Keratinocyte (primary cell): Measurements from ENCODE around the gene STK38.

ENCODE experiments used
- CTCF ChIP-seq, 3 experiments: IDR thresholded peaks in 1 of 3; conservative IDR thresholded peaks in 1 of 3; optimal IDR thresholded peaks in 1 of 3; 2 replicates in 2 of 3; 3 replicates in 1 of 3; pipeline versions ENCODE3 to v1.5.1; 2011; ENCODE audit warnings: low read length in 3 of 3, mild to moderate bottlenecking in 3 of 3, moderate library complexity in 2 of 3, control low read depth in 1 of 3, inconsistent platforms in 1 of 3; ENCODE audit not compliant: insufficient read depth in 2 of 3; ENCODE audit errors: extremely low read depth in 1 of 3
- EZH2 ChIP-seq: IDR thresholded peaks from one replicate; pipeline ENCODE4 v1.6.1; 2012; ENCODE audit warnings: inconsistent platforms, mild to moderate bottlenecking, low read length, moderate library complexity

- TF ChIP-seq CTCF (optimal IDR thresholded peaks at IDR 0.05 in 1 of 3, IDR thresholded peaks at IDR 0.05 in 1 of 3, conservative IDR thresholded peaks at IDR 0.05 in 1 of 3; ENCODE audit: extremely low read depth in 1 of 3, insufficient read depth in 2 of 3, low read length in 3 of 3) = no peak
- no peak for TF ChIP-seq EZH2
Measured at GRCh38 chr6:36570264-36570663, 23.0 kb upstream of the STK38 start.
